Adipose tissue (tissue), 3 donors: ENCODE measurements around the gene VAV2. TPM values are rescaled to one million over a fixed set of nuclear protein-coding genes. Genes with fewer than 3 reads are reported as not detected.

Source experiments
- H3K27ac ChIP-seq: one replicate; pipeline ENCODE4 v1.5.1; 2013; ENCODE audit warnings: low read depth, low read length
- WGBS, 3 donors: extraction: QIAGEN DNeasy Blood & Tissue Kit; methylation state at CpG; one replicate each; pipeline ENCODE4 v1.1.7; 2013; 5-methylcytosine and 5-hydroxymethylcytosine counted together
- polyA plus RNA-seq, 3 donors: library from polyadenylated mRNA; stranded (reverse); fragments of 200-250 nt; gene quantifications; one replicate each; pipeline ENCODE4 v1.2.3, GENCODE V29; 2013
- donor health status: healthy with polysubstance abuse.
- donor health status: Bipolar disorder and iron deficiency.
- donor health status: healthy.

VAV2 gene
- polyA plus RNA-seq, 3 donors = 6.0 to 15.2 (median 6.9) TPM

GRCh38 chr9:133796562-133796961 is 195.6 kb downstream of the VAV2 start:
- H3K27ac ChIP-seq = no peak overlapping the region
- WGBS, 3 donors = 85 to 93% (median 89%) methylated on average over 11 of the region's 11 CpGs

GRCh38 chr9:133795049-133795448 is 197.1 kb downstream of the VAV2 start:
- WGBS, 3 donors = 81 to 87% (median 84%) methylated on average over 8 of the region's 8 CpGs

GRCh38 chr9:133794016-133794760 is 197.9 kb downstream of the VAV2 start:
- WGBS, 3 donors = 90 to 93% (median 93%) methylated on average over 27 of the region's 27 CpGs
- no peak overlapping the region for H3K27ac ChIP-seq

More at GRCh38 chr9:133795049-133795448, 197.1 kb downstream of the VAV2 start:
- H3K27ac ChIP-seq = no peak overlapping the region

- no peak overlapping the region for H3K27ac ChIP-seq
- WGBS, 3 donors = 57 to 69% (median 60%) methylated on average over 13 of the region's 13 CpGs
Measured at GRCh38 chr9:133793471-133793870, 198.7 kb downstream of the VAV2 start.

- WGBS, 3 donors = 15 to 35% (median 17%) methylated on average over 22 of the region's 22 CpGs
- no peak overlapping the region for H3K27ac ChIP-seq
Measured at GRCh38 chr9:133792721-133793470, 199.2 kb downstream of the VAV2 start.

- WGBS, 3 donors = 88 to 89% (median 88%) methylated on average over 18 of the region's 18 CpGs
Measured at GRCh38 chr9:133791735-133792649, 200.1 kb downstream of the VAV2 start.

GRCh38 chr9:133791069-133791468 is 201.1 kb downstream of the VAV2 start:
- 92 to 93% (median 92%) methylated on average over 13 of the region's 13 CpGs for WGBS, 3 donors
- no peak overlapping the region for H3K27ac ChIP-seq

More at GRCh38 chr9:133791735-133792649, 200.1 kb downstream of the VAV2 start:
- H3K27ac ChIP-seq = no peak overlapping the region

- 61 to 79% (median 64%) methylated on average over 8 of the region's 8 CpGs for WGBS, 3 donors
- no peak overlapping the region for H3K27ac ChIP-seq
Measured at GRCh38 chr9:133789778-133790177, 202.3 kb downstream of the VAV2 start.

- 40 to 69% (median 45%) methylated on average over 33 to 34 of the region's 34 CpGs for WGBS, 3 donors
- H3K27ac ChIP-seq = no peak overlapping the region
Measured at GRCh38 chr9:133788819-133789717, 203.1 kb downstream of the VAV2 start.

- H3K27ac ChIP-seq = no peak overlapping the region
- WGBS, 3 donors = 82 to 89% (median 82%) methylated on average over 35 to 37 of the region's 37 CpGs
Measured at GRCh38 chr9:133788045-133788818, 203.9 kb downstream of the VAV2 start.

- 61 to 87% (median 62%) methylated on average over 5 of the region's 5 CpGs for WGBS, 3 donors
- H3K27ac ChIP-seq = no peak overlapping the region
Measured at GRCh38 chr9:133787754-133788025, 204.4 kb downstream of the VAV2 start.

- no peak overlapping the region for H3K27ac ChIP-seq
- 79 to 92% (median 80%) methylated on average over 17 of the region's 17 CpGs for WGBS, 3 donors
Measured at GRCh38 chr9:133786907-133787753, 205.0 kb downstream of the VAV2 start.

- WGBS, 3 donors = 80 to 87% (median 81%) methylated on average over 11 of the region's 11 CpGs
- no peak overlapping the region for H3K27ac ChIP-seq
Measured at GRCh38 chr9:133786371-133786753, 205.8 kb downstream of the VAV2 start.

GRCh38 chr9:133785753-133786370 is 206.3 kb downstream of the VAV2 start:
- no peak overlapping the region for H3K27ac ChIP-seq
- 86 to 91% (median 90%) methylated on average over 16 of the region's 16 CpGs for WGBS, 3 donors

GRCh38 chr9:133784731-133785561 is 207.2 kb downstream of the VAV2 start:
- WGBS, 3 donors = 94 to 96% (median 94%) methylated on average over 25 of the region's 25 CpGs
- H3K27ac ChIP-seq = no peak overlapping the region
